Fibroblast of lung (primary cell): Measurements from ENCODE around the gene MYO10. TPM values are rescaled to one million over a fixed set of nuclear protein-coding genes. Genes with fewer than 3 reads are reported as not detected.
A peak's percentile ranks its signal among the peaks of the same experiment; 100 is the strongest.

ENCODE experiments used
- DNase-seq, 2 donors: peaks; one replicate each; pipeline versions ENCODE4 v3.0.0 to v3.0.0-alpha.2; 2010; ENCODE audit warnings: low read depth in 2 of 2
- H2AFZ ChIP-seq: 2 replicates; pipeline ENCODE4 v1.5.1; 2012; ENCODE audit warnings: low read length, control low read depth, inconsistent platforms
- H3K27ac ChIP-seq: 2 replicates; pipeline ENCODE4 v1.5.1; 2011; ENCODE audit warnings: low read length, control low read depth; ENCODE audit not compliant: insufficient read depth
- H3K27me3 ChIP-seq: 2 replicates; pipeline ENCODE4 v1.5.1; 2011; ENCODE audit warnings: mild to moderate bottlenecking, low read length; ENCODE audit not compliant: control insufficient read depth, insufficient read depth
- H3K36me3 ChIP-seq: 2 replicates; pipeline ENCODE4 v1.5.1; 2011; ENCODE audit warnings: low read length; ENCODE audit not compliant: control insufficient read depth, insufficient read depth
- H3K4me1 ChIP-seq: 2 replicates; pipeline ENCODE4 v1.5.1; 2011; ENCODE audit warnings: low read length; ENCODE audit not compliant: control insufficient read depth, insufficient read depth; ENCODE audit errors: extremely low read depth
- H3K4me2 ChIP-seq: 2 replicates; pipeline ENCODE4 v1.5.1; 2011; ENCODE audit warnings: low read length, control low read depth; ENCODE audit not compliant: insufficient read depth; ENCODE audit errors: extremely low read depth
- H3K4me3 ChIP-seq, 4 experiments: fragments of 200-600 bp in 1 of 4; sonication (generic) in 1 of 4; replicated peaks in 1 of 4; 2 replicates each; pipeline ENCODE4 v1.5.1; 2011 to 2016; ENCODE audit warnings: low read length in 4 of 4, low read depth in 3 of 4, mild to moderate bottlenecking in 3 of 4, control low read depth in 2 of 4, inconsistent platforms in 1 of 4, mixed read lengths in 1 of 4; ENCODE audit not compliant: insufficient read depth in 1 of 4; ENCODE audit errors: control extremely low read depth in 1 of 4
- H3K79me2 ChIP-seq: 2 replicates; pipeline ENCODE4 v1.5.1; 2012; ENCODE audit warnings: mild to moderate bottlenecking, low read length, inconsistent platforms; ENCODE audit not compliant: control insufficient read depth, insufficient read depth
- H3K9ac ChIP-seq: 2 replicates; pipeline ENCODE4 v1.5.1; 2011; ENCODE audit warnings: mild to moderate bottlenecking, low read length, control low read depth; ENCODE audit not compliant: insufficient read depth
- H3K9me3 ChIP-seq: 2 replicates; pipeline ENCODE4 v1.5.1; 2012; ENCODE audit warnings: low read depth, low read length; ENCODE audit not compliant: control insufficient read depth, insufficient read depth
- H4K20me1 ChIP-seq: 2 replicates; pipeline ENCODE4 v1.5.1; 2011; ENCODE audit warnings: low read length; ENCODE audit not compliant: control insufficient read depth, insufficient read depth; ENCODE audit errors: extremely low read depth
- CTCF ChIP-seq, 2 donors: IDR thresholded peaks in 1 of 2; conservative IDR thresholded peaks in 1 of 2; 1 replicate in 1 of 2; 2 replicates in 1 of 2; pipeline ENCODE4 v1.5.1; 2011 to 2012; ENCODE audit warnings: low read length in 2 of 2, control low read depth in 1 of 2, inconsistent platforms in 1 of 2, low read depth in 1 of 2, mild to moderate bottlenecking in 1 of 2
- EZH2 ChIP-seq: IDR thresholded peaks from 2 replicates; pipeline ENCODE4 v1.5.1; 2012; ENCODE audit warnings: low read length, control low read depth, mild to moderate bottlenecking; ENCODE audit errors: missing control alignments
- polyA plus RNA-seq, 2 donors: library from polyadenylated mRNA; depleted of rRNA in 1 of 2; stranded (reverse) in 1 of 2; unstranded in 1 of 2; fragments of >200 nt; gene quantifications; 2 replicates each; pipeline ENCODE4 v1.2.1, GENCODE V29; 2011 to 2012; ENCODE audit warnings: missing spikeins in 1 of 2
- total RNA-seq: library from RNA; depleted of rRNA; stranded (reverse); fragments of >200 nt; gene quantifications from 2 replicates; pipeline ENCODE4 v1.2.1, GENCODE V29; 2014

The MYO10 gene
- total and polyA plus RNA-seq, 2 donors (not counting 1 experiment from before 2014, with no cell fraction given), result 16.6 to 82.2 TPM

- no peak overlapping the region for H2AFZ ChIP-seq
- TF ChIP-seq EZH2, result no peak
- no peak for TF ChIP-seq CTCF (conservative IDR thresholded peaks at IDR 0.05 in 1 of 2, IDR thresholded peaks at IDR 0.05 in 1 of 2; ENCODE audit: low read depth in 1 of 2, low read length in 2 of 2)
- peaks cover 14% of the 10 kb centered on the region for H3K36me3 ChIP-seq
- no peak overlapping the region for H3K4me3 ChIP-seq
- no peaks in the 10 kb centered on the region for H3K79me2 ChIP-seq
- H3K27ac ChIP-seq, result no peak overlapping the region
- no peaks in the 10 kb centered on the region for H3K27me3 ChIP-seq
- no peaks in the 10 kb centered on the region for H3K9me3 ChIP-seq
- no peaks in the 10 kb centered on the region for H3K4me1 ChIP-seq
- no peaks in the 10 kb centered on the region for H4K20me1 ChIP-seq
- no peak for DNase-seq
- H3K4me2 ChIP-seq, result no peak overlapping the region
- no peak overlapping the region for H3K9ac ChIP-seq
Measured at GRCh38 chr5:16687898-16688297, 248.2 kb downstream of the MYO10 start.

GRCh38 chr5:16685069-16685468 lies 251.0 kb downstream of the MYO10 start:
- TF ChIP-seq CTCF (conservative IDR thresholded peaks at IDR 0.05 in 1 of 2, IDR thresholded peaks at IDR 0.05 in 1 of 2; ENCODE audit: low read depth in 1 of 2, low read length in 2 of 2) (no peak), EZH2 (no peak)
- Histone ChIP-seq H3K4me2 (no peak overlapping the region), H3K4me1 (no peaks in the 10 kb centered on the region), H3K9ac (no peak overlapping the region), H3K27ac (no peak overlapping the region), H4K20me1 (no peaks in the 10 kb centered on the region), H2AFZ (no peak overlapping the region), H3K9me3 (no peaks in the 10 kb centered on the region), H3K36me3 (peaks cover 19% of the 10 kb centered on the region), H3K27me3 (no peaks in the 10 kb centered on the region), H3K4me3 (no peak overlapping the region), H3K79me2 (no peaks in the 10 kb centered on the region)
- peak in 1 of 2 donors; percentile 54 for DNase-seq

GRCh38 chr5:16681876-16682275 lies 254.2 kb downstream of the MYO10 start:
- Histone ChIP-seq H3K27me3 (no peaks in the 10 kb centered on the region), H3K27ac (no peak overlapping the region), H3K36me3 (peaks cover 17% of the 10 kb centered on the region), H3K79me2 (no peaks in the 10 kb centered on the region), H3K4me2 (no peak overlapping the region), H3K4me3 (no peak overlapping the region), H3K9me3 (no peaks in the 10 kb centered on the region), H3K9ac (no peak overlapping the region), H2AFZ (no peak overlapping the region), H3K4me1 (no peaks in the 10 kb centered on the region), H4K20me1 (no peaks in the 10 kb centered on the region)
- no peak for DNase-seq
- TF ChIP-seq EZH2 (no peak), CTCF (conservative IDR thresholded peaks at IDR 0.05 in 1 of 2, IDR thresholded peaks at IDR 0.05 in 1 of 2; ENCODE audit: low read depth in 1 of 2, low read length in 2 of 2) (no peak)
